Smooth muscle cell (in vitro differentiated cells): ENCODE data around the gene THSD8. TPM values are rescaled to one million over a fixed set of nuclear protein-coding genes. Genes with fewer than 3 reads are reported as not detected.
A peak's percentile ranks its signal among the peaks of the same experiment; 100 is the strongest.

Source experiments
- DNase-seq: peaks from one replicate; lab custom pipeline; 2025; ENCODE audit not compliant: unreplicated experiment; lab: John Stamatoyannopoulos, UW
- H2AFZ ChIP-seq: fragments of 200-600 bp; sonication (generic); 2 replicates; pipeline ENCODE4 v1.6.0; 2016; ENCODE audit warnings: antibody characterized with exemption, low read depth, mild to moderate bottlenecking
- H3F3A ChIP-seq: fragments of 200-600 bp; sonication (generic); 2 replicates; pipeline ENCODE4 v1.6.0; 2017; ENCODE audit warnings: antibody characterized with exemption, low read depth
- H3K27ac ChIP-seq: fragments of 200-600 bp; sonication (generic); 2 replicates; pipeline ENCODE4 v1.5.1; 2016; ENCODE audit warnings: low read depth, mild to moderate bottlenecking
- H3K27me3 ChIP-seq: fragments of 200-600 bp; sonication (generic); 2 replicates; pipeline ENCODE4 v1.6.1; 2016; ENCODE audit warnings: low read depth, mild to moderate bottlenecking
- H3K36me3 ChIP-seq: fragments of 200-600 bp; sonication (generic); 2 replicates; pipeline ENCODE4 v1.5.1; 2016; ENCODE audit warnings: low read depth
- H3K4me1 ChIP-seq: fragments of 200-600 bp; sonication (generic); 2 replicates; pipeline ENCODE4 v1.5.1; 2016; ENCODE audit warnings: low read depth
- H3K4me2 ChIP-seq: fragments of 200-600 bp; sonication (generic); 2 replicates; pipeline ENCODE4 v1.6.0; 2016; ENCODE audit warnings: mild to moderate bottlenecking
- H3K4me3 ChIP-seq: fragments of 200-600 bp; sonication (generic); 2 replicates; pipeline ENCODE4 v1.5.1; 2016; ENCODE audit warnings: mild to moderate bottlenecking
- H3K79me2 ChIP-seq: fragments of 200-600 bp; sonication (generic); 2 replicates; pipeline ENCODE4 v1.6.0; 2016; ENCODE audit warnings: low read depth, mild to moderate bottlenecking
- H3K9ac ChIP-seq: fragments of 200-600 bp; sonication (generic); 2 replicates; pipeline ENCODE4 v1.6.0; 2016; ENCODE audit warnings: low read depth
- H3K9me3 ChIP-seq: fragments of 200-600 bp; sonication (generic); replicated peaks from 2 replicates; pipeline ENCODE4 v1.5.1; 2016; ENCODE audit warnings: low read depth
- H4K20me1 ChIP-seq: fragments of 200-600 bp; sonication (generic); 2 replicates; pipeline ENCODE4 v1.6.0; 2016; ENCODE audit warnings: low read depth
- WGBS: methylation state at CpG from one replicate; pipeline ENCODE4 v1.1.7; 2016; ENCODE audit warnings: low lambda C conversion rate; 5-methylcytosine and 5-hydroxymethylcytosine counted together
- polyA plus RNA-seq: library from polyadenylated mRNA; unstranded; fragments of >200 nt; fragmentation: Nextera tagmentation; extraction: Ambion mirVana; gene quantifications from 2 replicates; pipeline ENCODE4 v1.2.1, GENCODE V29; 2016
- total RNA-seq: library from RNA; depleted of rRNA; stranded (reverse); fragments of >200 nt; gene quantifications from 2 replicates; pipeline ENCODE4 v1.2.3, GENCODE V29; 2014
- TF ChIP-seq, protein P1 (sequence below): fragments of 200-600 bp; sonication (generic); IDR thresholded peaks from 2 replicates; pipeline ENCODE4 v1.5.1; 2017; ENCODE audit warnings: borderline replicate concordance, mild to moderate bottlenecking, antibody characterized with exemption; ENCODE audit not compliant: insufficient read depth, poor library complexity, severe bottlenecking

Gene THSD8
- total and polyA plus RNA-seq, 2 experiments from 2014 or later: 8.0 TPM; not detected in 1

- no peak overlapping the region for H2AFZ ChIP-seq
- H3K36me3 ChIP-seq: no peaks in the 10 kb centered on the region
- H3K27me3 ChIP-seq: no peaks in the 10 kb centered on the region
- no peak for DNase-seq
- H3K4me1 ChIP-seq: peaks cover 29% of the 10 kb centered on the region
- H3F3A ChIP-seq: peaks cover 42% of the 10 kb centered on the region
- TF ChIP-seq, protein P1, sequence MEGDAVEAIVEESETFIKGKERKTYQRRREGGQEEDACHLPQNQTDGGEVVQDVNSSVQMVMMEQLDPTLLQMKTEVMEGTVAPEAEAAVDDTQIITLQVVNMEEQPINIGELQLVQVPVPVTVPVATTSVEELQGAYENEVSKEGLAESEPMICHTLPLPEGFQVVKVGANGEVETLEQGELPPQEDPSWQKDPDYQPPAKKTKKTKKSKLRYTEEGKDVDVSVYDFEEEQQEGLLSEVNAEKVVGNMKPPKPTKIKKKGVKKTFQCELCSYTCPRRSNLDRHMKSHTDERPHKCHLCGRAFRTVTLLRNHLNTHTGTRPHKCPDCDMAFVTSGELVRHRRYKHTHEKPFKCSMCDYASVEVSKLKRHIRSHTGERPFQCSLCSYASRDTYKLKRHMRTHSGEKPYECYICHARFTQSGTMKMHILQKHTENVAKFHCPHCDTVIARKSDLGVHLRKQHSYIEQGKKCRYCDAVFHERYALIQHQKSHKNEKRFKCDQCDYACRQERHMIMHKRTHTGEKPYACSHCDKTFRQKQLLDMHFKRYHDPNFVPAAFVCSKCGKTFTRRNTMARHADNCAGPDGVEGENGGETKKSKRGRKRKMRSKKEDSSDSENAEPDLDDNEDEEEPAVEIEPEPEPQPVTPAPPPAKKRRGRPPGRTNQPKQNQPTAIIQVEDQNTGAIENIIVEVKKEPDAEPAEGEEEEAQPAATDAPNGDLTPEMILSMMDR: no peak
- peaks cover 6% of the 10 kb centered on the region for H3K79me2 ChIP-seq
- peak overlapping the region; percentile 89 for H3K4me2 ChIP-seq
- H4K20me1 ChIP-seq: no peaks in the 10 kb centered on the region
- peak overlapping the region; percentile 93 for H3K27ac ChIP-seq
- H3K9ac ChIP-seq: peak overlapping the region; percentile 67
- no peaks in the 10 kb centered on the region for H3K9me3 ChIP-seq
- peak overlapping the region; percentile 61 for H3K4me3 ChIP-seq
- WGBS: 24% methylated on average over 6 of the region's 6 CpGs
These were observed 23.0 kb upstream of the THSD8 start for GRCh38 chr19:12778905-12779161.

DNA sequence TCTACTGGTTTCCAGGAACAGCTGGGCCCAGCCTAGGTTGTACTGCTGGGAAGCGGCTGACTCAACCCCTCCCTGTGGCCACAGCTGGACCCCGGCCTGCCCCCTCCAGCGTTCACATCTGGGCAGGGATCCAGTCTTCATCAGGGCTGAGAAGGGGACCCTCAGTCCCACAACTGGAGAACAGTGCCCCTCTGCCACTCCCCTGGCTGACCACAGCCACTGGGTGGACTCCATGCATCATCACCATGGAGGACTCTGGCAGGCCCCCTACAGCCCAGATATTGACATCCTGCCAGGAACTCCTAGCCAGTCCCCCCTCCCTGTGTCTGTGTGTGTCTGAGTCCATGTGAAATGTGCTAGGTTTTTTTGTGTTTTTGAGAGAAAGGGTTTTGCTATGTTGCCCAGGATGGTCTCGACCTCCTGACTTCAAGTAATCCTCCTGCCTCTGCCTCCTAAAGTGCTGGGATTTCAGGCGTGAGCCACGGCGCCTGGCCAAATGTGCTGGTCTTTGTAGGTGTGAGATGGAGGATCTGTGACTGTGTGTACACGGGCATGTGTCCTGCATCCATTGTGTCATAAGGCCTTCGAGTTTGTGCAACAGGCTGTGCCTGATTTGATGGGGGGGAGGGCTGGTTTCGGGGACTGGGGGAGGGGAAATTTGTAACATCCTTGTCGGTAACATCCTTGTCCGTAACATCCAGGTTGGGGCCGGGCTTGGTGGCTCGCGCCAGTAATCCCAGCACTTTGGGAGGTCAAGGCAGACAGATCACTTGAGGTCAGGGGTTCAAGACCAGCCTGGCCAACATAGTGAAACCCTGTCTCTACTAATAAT lies 22.5 kb upstream of the THSD8 start:
- H3K27me3 ChIP-seq: no peaks in the 10 kb centered on the region
- 48% methylated on average over 15 of the region's 15 CpGs for WGBS
- no peaks in the 10 kb centered on the region for H3K9me3 ChIP-seq
- peaks cover 32% of the 10 kb centered on the region for H3K4me1 ChIP-seq
- no peak overlapping the region for H2AFZ ChIP-seq
- TF ChIP-seq, protein P1: no peak
- peak overlapping the region; percentile 67 for H3K9ac ChIP-seq
- no peaks in the 10 kb centered on the region for H4K20me1 ChIP-seq
- peaks cover 42% of the 10 kb centered on the region for H3F3A ChIP-seq
- DNase-seq: peak; percentile 50
- peak overlapping the region; percentile 93 for H3K27ac ChIP-seq
- H3K4me3 ChIP-seq: peak overlapping the region; percentile 61
- H3K4me2 ChIP-seq: peak overlapping the region; percentile 89
- peaks cover 6% of the 10 kb centered on the region for H3K79me2 ChIP-seq
- no peaks in the 10 kb centered on the region for H3K36me3 ChIP-seq

DNA sequence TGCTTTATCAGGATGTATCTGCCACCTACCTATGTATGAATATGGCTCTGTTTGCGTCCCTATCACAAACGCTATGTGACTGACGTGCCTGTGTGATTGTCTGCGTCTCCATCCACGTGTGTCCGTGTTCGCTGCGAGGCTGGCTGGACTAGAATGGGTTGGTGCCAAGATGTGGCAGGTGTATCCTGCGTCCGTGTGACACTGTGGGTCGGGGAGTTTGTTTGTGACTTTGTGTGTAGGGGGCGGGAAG lies 19.8 kb upstream of the THSD8 start:
- Histone ChIP-seq H3K79me2 (no peaks in the 10 kb centered on the region), H3K4me3 (peak overlapping the region; percentile 56), H3F3A (peaks cover 50% of the 10 kb centered on the region), H3K9ac (peak overlapping the region; percentile 91), H3K27ac (peak overlapping the region; percentile 96), H3K4me2 (peak overlapping the region; percentile 92), H3K9me3 (no peaks in the 10 kb centered on the region), H4K20me1 (no peaks in the 10 kb centered on the region), H3K27me3 (no peaks in the 10 kb centered on the region), H2AFZ (no peak overlapping the region), H3K36me3 (no peaks in the 10 kb centered on the region), H3K4me1 (peaks cover 26% of the 10 kb centered on the region)
- 32% methylated on average over 11 of the region's 12 CpGs for WGBS
- TF ChIP-seq, protein P1: no peak
- no peak for DNase-seq
